Gastrocnemius medialis (tissue), 4 donors: ENCODE data around the gene KLHL33. TPM values are rescaled to one million over a fixed set of nuclear protein-coding genes. Genes with fewer than 3 reads are reported as not detected.
A peak's percentile ranks its signal among the peaks of the same experiment; 100 is the strongest.
"Not testable (repeated sequence)": the region's sequence is repeated elsewhere in the genome, so short reads cannot be mapped to it uniquely, and the experiment has no call there.

Experiments
- ATAC-seq, 2 donors: fragments of 150-250 bp; one replicate each; pipeline ENCODE4 v1.9.1; 2016
- DNase-seq, 2 donors: peaks; one replicate each; pipeline ENCODE4 v3.0.0-alpha.2; 2019
- H3K27ac ChIP-seq, 4 donors: fragments of 200-600 bp; sonication (generic); 1 replicate in 1 of 4; 2 replicates in 3 of 4; pipeline ENCODE4 v1.5.1; 2016 to 2018; ENCODE audit warnings: mild to moderate bottlenecking in 2 of 4, moderate library complexity in 1 of 4
- H3K27me3 ChIP-seq, 3 donors: fragments of 200-600 bp; sonication (generic) in 2 of 3; 1 replicate in 1 of 3; 2 replicates in 2 of 3; pipeline versions ENCODE4 v1.5.1 to v1.6.0; 2016 to 2019; ENCODE audit warnings: mild to moderate bottlenecking in 1 of 3, moderate library complexity in 1 of 3
- H3K36me3 ChIP-seq, 2 donors: fragments of 200-600 bp; sonication (generic) in 1 of 2; one replicate each; pipeline ENCODE4 v1.5.1; 2017 to 2018
- H3K4me1 ChIP-seq, 2 donors: fragments of 200-600 bp; sonication (generic) in 1 of 2; one replicate each; pipeline ENCODE4 v1.5.1; 2016 to 2017; ENCODE audit warnings: mild to moderate bottlenecking in 2 of 2
- H3K4me3 ChIP-seq, 4 donors: fragments of 200-600 bp; sonication (generic) in 3 of 4; 1 replicate in 1 of 4; 2 replicates in 3 of 4; pipeline ENCODE4 v1.5.1; 2016 to 2019; ENCODE audit warnings: mild to moderate bottlenecking in 2 of 4
- H3K9me3 ChIP-seq, 3 donors: fragments of 200-600 bp; sonication (generic) in 2 of 3; 1 replicate in 1 of 3; 2 replicates in 2 of 3; pipeline ENCODE4 v1.5.1; 2016 to 2019
- POLR2A ChIP-seq, 2 donors: fragments of 450-650 bp; IDR thresholded peaks; one replicate each; pipeline ENCODE4 v1.6.1; 2017; ENCODE audit warnings: antibody characterized with exemption in 2 of 2, mild to moderate bottlenecking in 2 of 2, moderate library complexity in 2 of 2
- in situ Hi-C, 4 donors: fragments of 200-750 bp; cut with MboI; loops; one replicate each; pipeline versions ENCODE4 v1.15.0 to v1.8.0; 2017; ENCODE audit warnings: low sequenced_read_pairs in 4 of 4
- intact Hi-C: fragments of 100-400 bp; cut with DNase I; formaldehyde crosslinking; loops from one replicate; pipeline ENCODE4 v1.15.1; 2023; ENCODE audit warnings: low total_unique reads
- total RNA-seq, 4 donors: library from RNA; depleted of rRNA; stranded (reverse); fragments of >200 nt; gene quantifications; one replicate each; pipeline versions ENCODE4 v1.1.0 to v1.2.3, GENCODE V29; 2016
- TF ChIP-seq, protein P1 (sequence below), 5 experiments: fragments of 450-650 bp in 3 of 5; fragments of 200-600 bp in 2 of 5; sonication (generic) in 2 of 5; IDR thresholded peaks in 4 of 5; conservative IDR thresholded peaks in 1 of 5; 1 replicate in 4 of 5; 2 replicates in 1 of 5; pipeline ENCODE4 v1.5.1; 2016 to 2019; ENCODE audit warnings: antibody characterized with exemption in 5 of 5, mild to moderate bottlenecking in 3 of 5, moderate library complexity in 3 of 5

The KLHL33 gene
- total RNA-seq, 4 donors from 2014 or later: 1.9 to 4.7 (median 3.5) TPM

- Histone ChIP-seq H3K4me1 (peaks cover 32 to 38% of the 10 kb centered on the region in 2 donors), H3K27me3 (no peaks in the 10 kb centered on the region), H3K4me3 (peak overlapping the region; percentile 81 to 88 (median 87)), H3K36me3 (peaks cover 0 to 51% of the 10 kb centered on the region in 2 donors), H3K9me3 (no peaks in the 10 kb centered on the region), H3K27ac (peak overlapping the region; percentile 86 to 98 (median 98))
- TF ChIP-seq POLR2A (IDR thresholded peaks at IDR 0.05): no peak
- TF ChIP-seq, protein P1, sequence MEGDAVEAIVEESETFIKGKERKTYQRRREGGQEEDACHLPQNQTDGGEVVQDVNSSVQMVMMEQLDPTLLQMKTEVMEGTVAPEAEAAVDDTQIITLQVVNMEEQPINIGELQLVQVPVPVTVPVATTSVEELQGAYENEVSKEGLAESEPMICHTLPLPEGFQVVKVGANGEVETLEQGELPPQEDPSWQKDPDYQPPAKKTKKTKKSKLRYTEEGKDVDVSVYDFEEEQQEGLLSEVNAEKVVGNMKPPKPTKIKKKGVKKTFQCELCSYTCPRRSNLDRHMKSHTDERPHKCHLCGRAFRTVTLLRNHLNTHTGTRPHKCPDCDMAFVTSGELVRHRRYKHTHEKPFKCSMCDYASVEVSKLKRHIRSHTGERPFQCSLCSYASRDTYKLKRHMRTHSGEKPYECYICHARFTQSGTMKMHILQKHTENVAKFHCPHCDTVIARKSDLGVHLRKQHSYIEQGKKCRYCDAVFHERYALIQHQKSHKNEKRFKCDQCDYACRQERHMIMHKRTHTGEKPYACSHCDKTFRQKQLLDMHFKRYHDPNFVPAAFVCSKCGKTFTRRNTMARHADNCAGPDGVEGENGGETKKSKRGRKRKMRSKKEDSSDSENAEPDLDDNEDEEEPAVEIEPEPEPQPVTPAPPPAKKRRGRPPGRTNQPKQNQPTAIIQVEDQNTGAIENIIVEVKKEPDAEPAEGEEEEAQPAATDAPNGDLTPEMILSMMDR (IDR thresholded peaks at IDR 0.05 in 4 of 5, conservative IDR thresholded peaks at IDR 0.05 in 1 of 5): no peak
- ATAC-seq (peak; percentile 48 to 67), DNase-seq (peak in 1 of 2 donors; percentile 31)
- in situ Hi-C loops (loop anchor here (25.0 kb wide), 2 partner anchors 118 to 582 kb away; partner anchors contain the start of genes CCNB1IP1 (in 3 of the 4), PARP2 (in 3 of the 4), NDRG2 (in 1 of the 4) and RNASE13 (in 1 of the 4)), intact Hi-C loops (loop anchor here (1.0 kb wide), 3 partner anchors 21 to 155 kb away; partner anchors contain the start of gene TEP1)
These were observed 19.7 kb upstream of the KLHL33 start for GRCh38 chr14:20455355-20456300.

DNA sequence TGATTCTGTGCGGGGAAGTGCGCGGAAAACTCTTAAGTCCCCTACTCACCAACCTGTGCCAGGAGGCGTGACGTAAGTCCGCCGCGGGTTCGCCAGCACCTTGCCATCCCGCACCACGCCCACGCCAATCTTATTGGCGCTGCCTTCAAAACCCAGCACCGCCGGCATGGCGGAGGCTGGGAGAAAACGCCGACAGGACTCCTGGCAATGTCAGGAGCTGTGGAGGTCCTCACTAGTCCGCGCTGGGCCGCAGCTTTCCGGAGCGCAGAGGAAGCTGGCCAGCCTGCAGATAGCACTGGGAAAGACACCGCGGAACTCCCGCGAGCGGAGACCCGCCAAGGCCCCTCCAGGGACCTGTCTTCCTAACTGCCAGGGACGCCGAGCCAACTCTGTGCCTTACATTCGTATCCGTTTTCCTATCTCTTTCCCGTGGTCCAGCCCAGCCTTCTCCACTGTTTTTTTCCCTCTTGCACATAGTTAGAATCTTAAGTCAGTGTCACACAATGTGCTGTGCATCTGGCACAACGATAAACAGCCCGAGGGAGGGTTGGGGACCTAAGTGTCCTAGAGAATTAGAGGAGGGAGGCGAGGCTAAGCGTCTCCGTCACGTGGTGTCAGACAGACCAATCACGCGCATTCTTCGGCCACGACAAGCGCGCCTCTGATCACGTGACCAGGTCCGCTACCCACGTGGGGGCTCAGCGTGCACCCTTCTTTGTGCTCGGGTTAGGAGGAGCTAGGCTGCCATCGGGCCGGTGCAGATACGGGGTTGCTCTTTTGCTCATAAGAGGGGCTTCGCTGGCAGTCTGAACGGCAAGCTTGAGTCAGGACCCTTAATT is 18.8 kb upstream of the KLHL33 start, which contains the start of the genes APEX1 and OSGEP:
Gene APEX1 (plus strand): TSS at position 711 of the 839 bp plus-strand sequence. CDS start 420 bp downstream, outside the sequence.
Gene OSGEP (minus strand): TSS at position 297 of the 839 bp plus-strand sequence. CDS start 129 bp downstream, at position 168.
- Histone ChIP-seq H3K27me3 (no peaks in the 10 kb centered on the region), H3K27ac (peak within 1 kb of the TSS; percentile 86 to 98 (median 98)), H3K9me3 (no peaks in the 10 kb centered on the region), H3K36me3 (peaks cover 0 to 55% of the 10 kb centered on the region in 2 donors), H3K4me1 (peaks cover 23 to 29% of the 10 kb centered on the region in 2 donors), H3K4me3 (peak within 1 kb of the TSS; percentile 81 to 88 (median 87))
- peak; percentile 91 to 95 for TF ChIP-seq POLR2A (IDR thresholded peaks at IDR 0.05)
- TF ChIP-seq, protein P1 (IDR thresholded peaks at IDR 0.05 in 4 of 5, conservative IDR thresholded peaks at IDR 0.05 in 1 of 5): peak in 3 of 5 experiments; percentile 20 to 51 (median 51)
- DNase-seq: peak; percentile 99
- intact Hi-C loops (loop anchor here (1.0 kb wide), 3 partner anchors 20 to 156 kb away; partner anchors contain the start of gene TEP1), in situ Hi-C loops (loop anchor here (25.0 kb wide), 2 partner anchors 117 to 583 kb away; partner anchors contain the start of genes CCNB1IP1 (in 3 of the 4), PARP2 (in 3 of the 4), NDRG2 (in 1 of the 4) and RNASE13 (in 1 of the 4))
- ATAC-seq: peak; percentile 95 to 96

GRCh38 chr14:20452831-20453230 is 16.9 kb upstream of the KLHL33 start:
- DNase-seq, H3K27me3 ChIP-seq, H3K9me3 ChIP-seq, H3K4me3 ChIP-seq, intact Hi-C loops, ATAC-seq: not testable (repeated sequence)
- Histone ChIP-seq H3K36me3 (peaks cover 0 to 55% of the 10 kb centered on the region in 2 donors), H3K27ac (peak overlapping the region in 2 of 4 donors; percentile 86 to 98), H3K4me1 (peaks cover 22 to 25% of the 10 kb centered on the region in 2 donors)
- in situ Hi-C loops: loop anchor here (25.0 kb wide), 2 partner anchors 116 to 584 kb away; partner anchors contain the start of genes CCNB1IP1 (in 3 of the 4), PARP2 (in 3 of the 4), NDRG2 (in 1 of the 4) and RNASE13 (in 1 of the 4)

DNA sequence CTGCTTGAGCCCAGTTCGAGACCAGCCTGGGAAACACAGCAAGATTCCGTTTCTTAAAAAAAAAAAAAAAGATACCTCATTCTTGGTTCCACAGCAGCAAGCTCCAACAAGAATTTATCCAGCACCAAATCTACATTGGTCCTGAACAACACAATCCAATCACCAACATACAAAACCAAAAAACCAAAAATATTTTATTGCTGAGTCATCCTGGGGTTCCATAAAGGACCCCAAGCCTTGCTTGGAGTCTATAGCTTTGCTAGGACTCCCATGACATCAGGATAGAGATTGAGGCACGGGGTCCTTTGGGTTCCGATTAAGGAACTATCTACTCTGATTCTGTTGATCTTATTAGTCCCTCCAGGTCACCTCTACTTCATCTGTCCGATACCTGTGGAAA is 10.9 kb upstream of the KLHL33 start:
- H3K4me1 ChIP-seq: peaks cover 0 to 4% of the 10 kb centered on the region in 2 donors
- intact Hi-C loops: no loop called here
- no peak for TF ChIP-seq POLR2A (IDR thresholded peaks at IDR 0.05)
- TF ChIP-seq, protein P1 (IDR thresholded peaks at IDR 0.05 in 4 of 5, conservative IDR thresholded peaks at IDR 0.05 in 1 of 5): no peak
- DNase-seq (no peak), ATAC-seq (no peak)
- in situ Hi-C loops: no loop called here
- H3K36me3 ChIP-seq: peaks cover 0 to 54% of the 10 kb centered on the region in 2 donors
- no peaks in the 10 kb centered on the region for H3K27me3 ChIP-seq
- H3K4me3 ChIP-seq: no peak overlapping the region
- peak overlapping the region in 1 of 4 donors; percentile 22 for H3K27ac ChIP-seq
- H3K9me3 ChIP-seq: no peaks in the 10 kb centered on the region

DNA sequence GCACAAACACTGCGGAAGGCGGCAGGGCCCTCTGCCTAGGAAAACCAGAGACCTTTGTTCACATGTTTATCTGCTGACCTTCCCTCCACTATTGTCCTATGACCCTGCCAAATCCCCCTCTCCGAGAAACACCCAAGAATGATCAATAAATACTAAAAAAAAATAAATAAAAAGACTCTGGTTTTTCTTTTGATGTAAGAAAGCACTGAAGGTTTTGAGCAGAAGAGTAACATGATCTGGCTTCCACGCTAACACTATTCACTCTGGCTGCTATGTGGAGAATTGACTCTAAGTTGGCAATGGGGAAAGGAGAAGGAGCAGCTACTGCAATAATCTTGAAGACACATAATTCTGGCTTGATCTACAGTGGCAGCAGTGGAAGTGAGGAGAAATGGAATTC is 7.7 kb upstream of the KLHL33 start:
- in situ Hi-C loops: not testable (repeated sequence)

More for the DNA sequence above, 7.7 kb upstream of the KLHL33 start:
- H3K27ac ChIP-seq, H3K4me1 ChIP-seq, H3K4me3 ChIP-seq, H3K9me3 ChIP-seq, ATAC-seq, H3K27me3 ChIP-seq, DNase-seq, intact Hi-C loops: not testable (repeated sequence)
- H3K36me3 ChIP-seq: peaks cover 0 to 34% of the 10 kb centered on the region in 2 donors
